Gastrocnemius medialis (tissue), 4 donors: ENCODE data around the gene GNAQ.

Experiments
- POLR2A ChIP-seq, 2 donors: fragments of 450-650 bp; IDR thresholded peaks; one replicate each; pipeline ENCODE4 v1.6.1; 2017; ENCODE audit warnings: antibody characterized with exemption in 2 of 2, mild to moderate bottlenecking in 2 of 2, moderate library complexity in 2 of 2
- TF ChIP-seq, protein P1 (sequence below), 5 experiments: fragments of 450-650 bp in 3 of 5; fragments of 200-600 bp in 2 of 5; sonication (generic) in 2 of 5; IDR thresholded peaks in 4 of 5; conservative IDR thresholded peaks in 1 of 5; 1 replicate in 4 of 5; 2 replicates in 1 of 5; pipeline ENCODE4 v1.5.1; 2016 to 2019; ENCODE audit warnings: antibody characterized with exemption in 5 of 5, mild to moderate bottlenecking in 3 of 5, moderate library complexity in 3 of 5

DNA sequence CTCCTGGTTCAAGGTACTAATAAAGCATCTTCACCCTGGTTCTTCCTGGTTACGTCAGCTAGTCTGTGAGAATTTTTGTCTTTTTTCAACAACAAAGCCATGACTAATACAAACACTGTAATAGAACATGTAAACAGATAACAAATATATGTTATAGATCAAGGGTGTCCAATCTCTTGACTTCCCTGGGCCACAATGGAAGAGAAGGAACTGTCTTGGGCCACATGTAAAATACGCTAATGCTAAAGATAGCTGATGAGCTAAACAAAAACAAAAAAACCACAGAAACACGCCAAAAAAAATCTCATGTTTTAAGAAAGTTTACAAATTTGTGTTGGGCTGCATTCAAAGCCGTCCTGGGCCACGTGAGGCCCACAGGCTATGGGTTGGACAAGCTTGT lies 259.0 kb downstream of the GNAQ start:
- TF ChIP-seq, protein P1, sequence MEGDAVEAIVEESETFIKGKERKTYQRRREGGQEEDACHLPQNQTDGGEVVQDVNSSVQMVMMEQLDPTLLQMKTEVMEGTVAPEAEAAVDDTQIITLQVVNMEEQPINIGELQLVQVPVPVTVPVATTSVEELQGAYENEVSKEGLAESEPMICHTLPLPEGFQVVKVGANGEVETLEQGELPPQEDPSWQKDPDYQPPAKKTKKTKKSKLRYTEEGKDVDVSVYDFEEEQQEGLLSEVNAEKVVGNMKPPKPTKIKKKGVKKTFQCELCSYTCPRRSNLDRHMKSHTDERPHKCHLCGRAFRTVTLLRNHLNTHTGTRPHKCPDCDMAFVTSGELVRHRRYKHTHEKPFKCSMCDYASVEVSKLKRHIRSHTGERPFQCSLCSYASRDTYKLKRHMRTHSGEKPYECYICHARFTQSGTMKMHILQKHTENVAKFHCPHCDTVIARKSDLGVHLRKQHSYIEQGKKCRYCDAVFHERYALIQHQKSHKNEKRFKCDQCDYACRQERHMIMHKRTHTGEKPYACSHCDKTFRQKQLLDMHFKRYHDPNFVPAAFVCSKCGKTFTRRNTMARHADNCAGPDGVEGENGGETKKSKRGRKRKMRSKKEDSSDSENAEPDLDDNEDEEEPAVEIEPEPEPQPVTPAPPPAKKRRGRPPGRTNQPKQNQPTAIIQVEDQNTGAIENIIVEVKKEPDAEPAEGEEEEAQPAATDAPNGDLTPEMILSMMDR (IDR thresholded peaks at IDR 0.05 in 4 of 5, conservative IDR thresholded peaks at IDR 0.05 in 1 of 5) = no peak
- no peak for TF ChIP-seq POLR2A (IDR thresholded peaks at IDR 0.05)
